Lower leg skin (tissue), 3 donors: Measurements from ENCODE around the gene ZWINT.

Experiments used
- CTCF ChIP-seq, 3 donors: fragments of 450-650 bp; IDR thresholded peaks; one replicate each; pipeline ENCODE4 v1.5.1; 2016; ENCODE audit warnings: antibody characterized with exemption in 3 of 3, mild to moderate bottlenecking in 3 of 3, moderate library complexity in 2 of 3
- POLR2A ChIP-seq, 2 donors: fragments of 450-650 bp; IDR thresholded peaks; one replicate each; pipeline ENCODE4 v1.6.1; 2016 to 2017; ENCODE audit warnings: antibody characterized with exemption in 2 of 2, mild to moderate bottlenecking in 1 of 2, moderate library complexity in 1 of 2

GRCh38 chr10:56370217-56371113 lies 9.4 kb upstream of the ZWINT start:
- TF ChIP-seq CTCF (IDR thresholded peaks at IDR 0.05) (no peak), POLR2A (IDR thresholded peaks at IDR 0.05) (no peak)
